Hepatic stellate cell (primary cell): ENCODE results near the gene NFATC2IP.
"Not testable (repeated sequence)": the region's sequence is repeated elsewhere in the genome, so short reads cannot be mapped to it uniquely, and the experiment has no call there.

ENCODE experiments used
- DNase-seq: peaks from one replicate; pipeline ENCODE4 v3.0.0; 2011; ENCODE audit warnings: low spot score

Gene NFATC2IP

DNA sequence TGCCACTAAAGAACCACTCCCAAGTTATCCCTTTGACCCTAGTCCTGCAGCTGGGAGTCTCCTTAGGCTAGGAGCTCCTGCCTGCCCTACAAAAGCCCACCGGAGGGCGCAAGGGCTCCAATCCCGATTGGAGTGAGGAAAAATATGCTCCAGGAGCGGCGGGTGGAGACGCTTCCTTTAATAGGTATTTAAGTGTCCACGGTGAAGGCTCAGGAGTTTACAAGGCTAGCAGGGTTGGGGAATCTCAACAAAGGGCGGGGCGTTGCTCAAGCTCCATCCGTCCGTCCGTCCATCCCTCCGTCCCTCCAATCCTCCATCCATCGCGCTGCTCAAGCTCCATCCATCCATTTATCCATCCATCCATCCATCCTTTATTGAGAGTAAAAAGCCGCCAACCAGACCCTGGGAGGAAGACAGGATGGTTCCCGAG lies 23.3 kb downstream of the NFATC2IP start:
- peak; percentile 74 for DNase-seq

DNA sequence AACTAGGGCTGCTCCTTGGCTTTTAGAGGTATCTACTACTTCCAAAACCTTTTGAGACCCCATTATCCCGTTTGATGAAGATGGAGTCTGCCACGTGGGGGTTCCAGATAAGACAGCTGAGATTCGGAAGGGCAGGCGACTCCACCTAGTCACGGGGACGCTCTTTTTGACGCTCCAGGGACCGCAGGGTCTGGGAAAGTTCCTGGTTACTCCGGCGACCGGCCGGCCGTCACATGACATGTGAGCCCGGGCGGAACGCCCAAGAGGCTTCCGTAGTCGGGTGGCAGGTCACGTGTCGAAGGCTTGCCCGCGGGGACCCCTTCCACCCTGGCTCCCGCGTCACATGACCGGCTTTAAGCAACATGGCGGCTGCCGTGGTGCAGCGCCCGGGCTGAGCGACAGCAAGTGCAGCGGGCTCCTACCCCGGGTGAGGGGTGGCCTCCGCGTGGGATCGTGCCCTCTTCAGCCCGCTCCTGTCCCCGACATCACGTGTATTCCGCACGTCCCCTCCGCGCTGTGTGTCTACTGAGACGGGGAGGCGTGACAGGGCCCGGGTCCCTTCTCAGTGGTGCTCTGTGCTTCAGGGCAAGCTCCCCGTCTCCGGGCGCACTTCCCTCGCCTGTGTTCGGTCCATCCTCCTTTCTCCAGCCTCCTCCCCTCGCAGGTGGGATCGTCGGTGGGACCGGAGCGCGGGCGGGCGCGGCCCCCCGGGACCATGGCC lies 23.9 kb downstream of the NFATC2IP start, which contains the start of gene SPNS1:
TSS of gene SPNS1 (plus strand) at position 342 of the 721 bp plus-strand sequence. CDS start at position 716, 374 bp downstream.
- peak; percentile 99 for DNase-seq

GRCh38 chr16:28975158-28975599 lies 24.4 kb downstream of the NFATC2IP start:
- no peak for DNase-seq

GRCh38 chr16:28977703-28978662 lies 27.2 kb downstream of the NFATC2IP start:
- DNase-seq = no peak

DNA sequence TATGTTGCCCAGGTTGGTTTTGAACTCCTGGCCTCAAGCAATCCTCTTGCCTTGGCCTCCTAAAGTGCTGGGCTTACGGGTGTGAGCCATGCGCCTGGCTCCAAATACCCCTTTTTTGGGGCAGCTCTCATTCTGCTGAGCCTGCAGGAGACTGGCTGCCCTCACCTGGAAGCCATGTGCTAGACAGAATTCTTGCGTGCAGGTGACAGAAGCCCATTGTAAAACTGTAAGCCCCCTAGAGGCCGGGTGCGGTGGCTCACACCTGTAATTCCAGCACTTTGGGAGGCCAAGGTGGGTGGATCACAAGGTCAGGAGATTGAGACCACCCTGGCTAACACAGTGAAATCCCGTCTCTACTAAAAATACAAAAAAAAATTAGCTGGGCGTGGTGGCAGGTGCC lies 29.6 kb downstream of the NFATC2IP start:
- DNase-seq = not testable (repeated sequence)

DNA sequence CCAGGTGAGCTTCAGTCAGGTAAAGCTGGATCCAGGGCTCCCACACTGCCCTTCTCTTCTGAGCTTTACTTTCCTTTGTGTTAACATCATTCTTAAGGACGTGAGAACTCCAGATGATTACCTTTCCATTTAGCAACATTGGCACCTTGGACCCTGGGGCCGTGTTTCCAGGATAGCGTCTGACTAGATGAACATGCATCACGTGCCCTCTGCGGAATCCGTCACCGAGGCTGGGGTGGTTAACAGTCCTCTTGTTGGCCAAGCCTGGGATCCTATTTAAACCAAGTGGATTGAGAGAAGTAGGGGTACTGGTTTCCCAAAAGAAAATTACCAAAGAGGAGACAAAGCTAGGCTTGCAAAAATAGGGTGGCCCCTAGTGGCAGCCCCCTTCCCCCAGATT lies 30.2 kb downstream of the NFATC2IP start:
- no peak for DNase-seq

DNA sequence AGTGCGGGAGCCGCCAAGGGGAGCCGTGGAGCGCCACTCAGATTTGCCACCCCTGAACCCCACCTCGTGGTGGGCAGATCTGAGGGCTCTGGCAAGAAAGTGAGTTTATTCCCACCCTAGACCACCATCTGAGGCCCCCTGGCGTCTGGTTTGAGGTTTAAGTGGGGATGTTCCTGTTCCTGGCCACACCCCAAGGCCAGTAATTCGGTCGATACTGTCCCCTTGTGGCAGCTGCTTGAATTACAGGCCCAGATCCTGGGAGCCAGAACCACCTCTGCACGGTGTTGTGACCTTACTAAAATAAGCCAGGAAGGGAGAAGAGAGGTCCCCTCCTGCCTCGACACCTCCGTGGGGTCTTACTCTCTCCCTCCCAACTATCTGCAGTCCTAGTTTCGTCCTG lies 30.8 kb downstream of the NFATC2IP start:
- no peak for DNase-seq

DNA sequence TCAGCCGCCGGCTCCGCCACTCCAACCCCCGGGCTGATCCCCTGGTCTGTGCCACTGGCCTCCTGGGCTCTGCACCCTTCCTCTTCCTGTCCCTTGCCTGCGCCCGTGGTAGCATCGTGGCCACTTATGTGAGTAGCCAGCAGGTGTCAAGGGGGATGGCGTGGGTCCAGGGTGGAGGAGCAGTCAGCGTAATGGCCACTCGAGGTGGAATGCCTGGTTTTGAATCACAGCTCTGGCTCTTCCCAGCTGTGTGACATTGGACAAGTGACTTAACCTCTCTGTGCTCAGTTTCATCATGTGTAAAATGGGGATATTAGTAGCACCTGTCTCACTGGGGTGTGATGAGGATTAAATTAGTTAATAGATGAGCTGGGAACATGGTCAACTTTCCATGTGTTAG lies 31.7 kb downstream of the NFATC2IP start:
- no peak for DNase-seq

GRCh38 chr16:28982949-28983348 lies 32.2 kb downstream of the NFATC2IP start:
- no peak for DNase-seq

GRCh38 chr16:28983644-28984043 lies 32.9 kb downstream of the NFATC2IP start:
- DNase-seq = no peak

DNA sequence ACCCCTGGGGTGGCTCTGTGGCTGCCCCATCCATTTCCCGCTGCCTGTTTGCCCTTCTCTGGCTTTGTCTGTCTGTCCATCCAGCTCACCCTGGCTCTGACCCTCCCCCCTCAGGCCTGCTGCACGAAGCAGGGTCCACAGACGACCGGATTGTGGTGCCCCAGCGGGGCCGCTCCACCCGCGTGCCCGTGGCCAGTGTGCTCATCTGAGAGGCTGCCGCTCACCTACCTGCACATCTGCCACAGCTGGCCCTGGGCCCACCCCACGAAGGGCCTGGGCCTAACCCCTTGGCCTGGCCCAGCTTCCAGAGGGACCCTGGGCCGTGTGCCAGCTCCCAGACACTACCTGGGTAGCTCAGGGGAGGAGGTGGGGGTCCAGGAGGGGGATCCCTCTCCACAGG lies 33.4 kb downstream of the NFATC2IP start:
- DNase-seq = no peak

GRCh38 chr16:28984619-28985135 lies 33.9 kb downstream of the NFATC2IP start, which contains the start of gene LAT:
Gene LAT, plus strand, starts transcription at chr16:28985052. Its CDS starts 366 bp downstream, at chr16:28985418.
- no peak for DNase-seq

- no peak for DNase-seq
Measured at GRCh38 chr16:28985211-28986041, 34.7 kb downstream of the NFATC2IP start.

- DNase-seq = no peak
Measured at GRCh38 chr16:28986046-28986445, 35.3 kb downstream of the NFATC2IP start.

GRCh38 chr16:28986492-28986891 lies 35.8 kb downstream of the NFATC2IP start:
- no peak for DNase-seq

DNA sequence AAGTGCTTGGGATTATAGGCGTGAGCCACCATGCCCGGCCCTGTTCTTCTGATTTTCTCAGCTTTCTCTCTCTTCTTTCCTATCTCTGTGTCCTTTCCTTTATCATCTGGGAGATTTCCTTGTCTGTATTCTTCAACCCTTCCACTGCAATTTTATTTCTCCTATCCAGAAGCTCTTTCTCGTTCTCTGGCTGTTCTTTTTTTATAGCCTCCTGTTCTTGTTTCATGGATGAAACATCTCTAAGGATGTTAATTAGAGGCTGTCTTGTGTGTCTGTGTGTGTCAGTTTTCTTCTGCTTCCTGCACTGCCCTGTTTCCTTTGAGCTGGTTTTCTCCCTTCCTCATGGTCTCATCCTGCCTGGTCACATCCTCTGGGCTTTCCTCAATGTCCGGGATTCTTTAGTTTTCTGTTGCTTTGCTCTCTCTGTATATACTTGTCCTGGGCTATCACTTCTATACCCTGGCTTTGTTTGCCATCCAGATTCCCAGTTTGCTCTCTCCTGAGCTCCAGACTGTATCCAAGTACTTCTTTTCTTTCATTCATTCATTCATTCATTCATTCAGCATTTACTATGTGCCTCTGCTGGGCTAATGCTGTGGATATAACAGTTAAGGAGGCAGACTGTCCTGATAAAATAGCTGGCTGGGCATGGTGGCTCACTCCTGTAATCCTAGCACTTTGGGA lies 36.6 kb downstream of the NFATC2IP start:
- no peak for DNase-seq

- no peak for DNase-seq
Measured at GRCh38 chr16:28989363-28989762, 38.6 kb downstream of the NFATC2IP start.

DNA sequence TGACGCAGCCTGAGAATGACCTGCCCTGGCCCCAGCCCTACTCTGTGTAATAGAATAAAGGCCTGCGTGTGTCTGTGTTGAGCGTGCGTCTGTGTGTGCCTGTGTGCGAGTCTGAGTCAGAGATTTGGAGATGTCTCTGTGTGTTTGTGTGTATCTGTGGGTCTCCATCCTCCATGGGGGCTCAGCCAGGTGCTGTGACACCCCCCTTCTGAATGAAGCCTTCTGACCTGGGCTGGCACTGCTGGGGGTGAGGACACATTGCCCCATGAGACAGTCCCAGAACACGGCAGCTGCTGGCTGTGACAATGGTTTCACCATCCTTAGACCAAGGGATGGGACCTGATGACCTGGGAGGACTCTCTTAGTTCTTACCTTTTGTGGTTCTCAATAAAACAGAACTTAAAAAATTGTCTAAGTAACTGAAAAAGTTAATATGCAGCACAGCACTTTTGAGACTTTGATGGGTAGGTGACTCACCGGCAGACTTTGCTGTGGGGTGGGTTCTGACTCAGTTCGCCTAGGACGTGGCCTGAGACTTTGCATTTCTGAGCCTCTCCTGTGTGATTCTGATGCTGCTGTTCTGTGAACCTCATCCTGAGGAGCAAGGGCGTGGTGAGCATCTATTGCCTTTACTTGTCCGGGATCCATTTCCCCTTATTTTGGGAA lies 39.8 kb downstream of the NFATC2IP start:
- DNase-seq = no peak

- no peak for DNase-seq
Measured at GRCh38 chr16:28991687-28992086, 41.0 kb downstream of the NFATC2IP start.

GRCh38 chr16:28992496-28992895 lies 41.8 kb downstream of the NFATC2IP start:
- no peak for DNase-seq
